ENCODE data around the gene GNA15.

The GNA15 gene

DNA sequence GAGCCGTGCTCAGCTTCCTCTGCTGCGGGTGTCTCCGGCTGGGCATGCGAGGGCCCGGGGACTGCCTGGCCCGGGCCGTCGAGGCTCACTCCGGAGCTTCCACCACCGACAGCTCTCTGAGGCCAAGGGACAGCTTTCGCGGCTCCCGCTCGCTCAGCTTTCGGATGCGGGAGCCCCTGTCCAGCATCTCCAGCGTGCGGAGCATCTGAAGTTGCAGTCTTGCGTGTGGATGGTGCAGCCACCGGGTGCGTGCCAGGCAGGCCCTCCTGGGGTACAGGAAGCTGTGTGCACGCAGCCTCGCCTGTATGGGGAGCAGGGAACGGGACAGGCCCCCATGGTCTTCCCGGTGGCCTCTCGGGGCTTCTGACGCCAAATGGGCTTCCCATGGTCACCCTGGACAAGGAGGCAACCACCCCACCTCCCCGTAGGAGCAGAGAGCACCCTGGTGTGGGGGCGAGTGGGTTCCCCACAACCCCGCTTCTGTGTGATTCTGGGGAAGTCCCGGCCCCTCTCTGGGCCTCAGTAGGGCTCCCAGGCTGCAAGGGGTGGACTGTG is 44.0 kb downstream of the GNA15 start:
- Histone ChIP-seq H3K4me3 (ENCODE audit: low read depth in 1 of 2, low read length in 2 of 2) (peak overlapping the region; percentile 55 to 82), H3K9me3 (ENCODE audit: insufficient read depth, low read length, severe bottlenecking) (no peaks in the 10 kb centered on the region), H4K20me1 (ENCODE audit: insufficient read depth, low read length) (peaks cover 41% of the 10 kb centered on the region), H2AFZ (ENCODE audit: low read depth, low read length) (no peak overlapping the region), H3K9ac (ENCODE audit: low read depth, low read length) (peak overlapping the region; percentile 91), H3K36me3 (ENCODE audit: insufficient read depth, low read length) (peaks cover 37% of the 10 kb centered on the region), H3K4me1 (ENCODE audit: insufficient read depth, low read length) (peaks cover 60% of the 10 kb centered on the region), H3K27me3 (ENCODE audit: insufficient read depth, low read length, poor library complexity) (no peaks in the 10 kb centered on the region), H3K79me2 (ENCODE audit: insufficient read depth, low read length) (peaks cover 75% of the 10 kb centered on the region), H3K27ac (ENCODE audit: low read length) (peak overlapping the region; percentile 86), H3K4me2 (ENCODE audit: insufficient read depth, low read length) (peak overlapping the region; percentile 96)
- peak; percentile 51 for DNase-seq
- TF ChIP-seq EZH2 (IDR thresholded peaks at IDR 0.05; ENCODE audit: borderline replicate concordance, low read depth, low read length, severe bottlenecking): no peak
- TF ChIP-seq, protein P1, sequence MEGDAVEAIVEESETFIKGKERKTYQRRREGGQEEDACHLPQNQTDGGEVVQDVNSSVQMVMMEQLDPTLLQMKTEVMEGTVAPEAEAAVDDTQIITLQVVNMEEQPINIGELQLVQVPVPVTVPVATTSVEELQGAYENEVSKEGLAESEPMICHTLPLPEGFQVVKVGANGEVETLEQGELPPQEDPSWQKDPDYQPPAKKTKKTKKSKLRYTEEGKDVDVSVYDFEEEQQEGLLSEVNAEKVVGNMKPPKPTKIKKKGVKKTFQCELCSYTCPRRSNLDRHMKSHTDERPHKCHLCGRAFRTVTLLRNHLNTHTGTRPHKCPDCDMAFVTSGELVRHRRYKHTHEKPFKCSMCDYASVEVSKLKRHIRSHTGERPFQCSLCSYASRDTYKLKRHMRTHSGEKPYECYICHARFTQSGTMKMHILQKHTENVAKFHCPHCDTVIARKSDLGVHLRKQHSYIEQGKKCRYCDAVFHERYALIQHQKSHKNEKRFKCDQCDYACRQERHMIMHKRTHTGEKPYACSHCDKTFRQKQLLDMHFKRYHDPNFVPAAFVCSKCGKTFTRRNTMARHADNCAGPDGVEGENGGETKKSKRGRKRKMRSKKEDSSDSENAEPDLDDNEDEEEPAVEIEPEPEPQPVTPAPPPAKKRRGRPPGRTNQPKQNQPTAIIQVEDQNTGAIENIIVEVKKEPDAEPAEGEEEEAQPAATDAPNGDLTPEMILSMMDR (IDR thresholded peaks at IDR 0.05; ENCODE audit: borderline replicate concordance, extremely low read depth, low read length, poor library complexity, severe bottlenecking): peak; percentile 3
- ATAC-seq (ENCODE audit: insufficient read depth, low read depth): peak; percentile 21

DNA sequence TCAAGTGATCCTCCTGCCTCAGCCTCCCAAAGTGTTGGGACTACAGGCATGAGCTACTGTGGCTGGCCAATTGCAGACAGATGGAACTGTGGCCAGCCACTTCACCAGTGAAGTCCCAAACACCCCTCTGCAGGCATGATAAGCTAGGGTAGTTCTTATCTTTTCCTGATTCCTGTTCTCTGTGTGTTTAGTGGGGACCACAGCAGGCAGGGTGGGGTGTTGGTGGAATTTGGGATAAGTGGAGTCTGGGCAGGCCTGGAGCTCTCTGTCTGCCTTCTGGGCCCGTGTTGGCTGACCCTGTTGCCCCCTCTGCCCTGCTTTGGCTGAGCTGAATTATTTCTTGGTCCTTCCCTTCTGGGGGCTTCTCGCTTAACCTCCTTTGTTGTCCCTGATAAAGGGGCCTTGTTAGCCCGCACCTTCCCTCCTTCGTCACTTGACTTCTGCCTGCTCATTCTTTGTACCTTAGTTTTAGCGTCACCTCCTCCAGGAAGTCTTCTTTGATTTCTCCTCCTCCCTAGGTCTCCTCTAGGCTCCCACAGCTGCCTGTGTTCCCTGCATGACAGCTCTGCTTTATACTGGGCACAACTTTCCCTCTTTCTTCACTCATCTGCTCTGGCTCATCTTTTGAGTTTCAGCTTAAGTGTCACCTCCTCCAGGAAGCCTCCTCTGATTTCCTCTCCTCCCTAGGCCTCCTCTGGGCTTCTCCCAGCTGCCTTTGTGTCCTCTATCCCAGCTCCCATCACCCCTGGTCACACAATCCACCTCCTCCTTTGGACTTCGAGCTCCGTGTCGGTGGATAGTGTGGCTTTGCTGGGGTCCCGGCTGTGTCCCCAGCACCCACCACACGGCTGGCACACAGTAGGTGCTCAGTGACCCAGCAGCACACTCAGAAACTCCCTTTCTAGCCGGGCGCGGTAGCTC is 48.1 kb downstream of the GNA15 start:
- Histone ChIP-seq H4K20me1 (ENCODE audit: insufficient read depth, low read length) (peaks cover 73% of the 10 kb centered on the region), H3K4me2 (ENCODE audit: insufficient read depth, low read length) (peak overlapping the region; percentile 96), H3K36me3 (ENCODE audit: insufficient read depth, low read length) (peaks cover 57% of the 10 kb centered on the region), H2AFZ (ENCODE audit: low read depth, low read length) (no peak overlapping the region), H3K4me3 (ENCODE audit: low read depth in 1 of 2, low read length in 2 of 2) (peak overlapping the region in 1 of 2 experiments; percentile 93; a peak in 2 of 4 replicates), H3K27ac (ENCODE audit: low read length) (peak overlapping the region; percentile 91), H3K79me2 (ENCODE audit: insufficient read depth, low read length) (peaks cover 91% of the 10 kb centered on the region), H3K27me3 (ENCODE audit: insufficient read depth, low read length, poor library complexity) (no peaks in the 10 kb centered on the region), H3K9me3 (ENCODE audit: insufficient read depth, low read length, severe bottlenecking) (no peaks in the 10 kb centered on the region), H3K9ac (ENCODE audit: low read depth, low read length) (peak overlapping the region; percentile 28; the same call in 1 of the 2 replicates), H3K4me1 (ENCODE audit: insufficient read depth, low read length) (peaks cover 71% of the 10 kb centered on the region)
- TF ChIP-seq, protein P1 (IDR thresholded peaks at IDR 0.05; ENCODE audit: borderline replicate concordance, extremely low read depth, low read length, poor library complexity, severe bottlenecking): no peak
- no peak for TF ChIP-seq EZH2 (IDR thresholded peaks at IDR 0.05; ENCODE audit: borderline replicate concordance, low read depth, low read length, severe bottlenecking)
- ATAC-seq (ENCODE audit: insufficient read depth, low read depth) (no peak), DNase-seq (no peak)

DNA sequence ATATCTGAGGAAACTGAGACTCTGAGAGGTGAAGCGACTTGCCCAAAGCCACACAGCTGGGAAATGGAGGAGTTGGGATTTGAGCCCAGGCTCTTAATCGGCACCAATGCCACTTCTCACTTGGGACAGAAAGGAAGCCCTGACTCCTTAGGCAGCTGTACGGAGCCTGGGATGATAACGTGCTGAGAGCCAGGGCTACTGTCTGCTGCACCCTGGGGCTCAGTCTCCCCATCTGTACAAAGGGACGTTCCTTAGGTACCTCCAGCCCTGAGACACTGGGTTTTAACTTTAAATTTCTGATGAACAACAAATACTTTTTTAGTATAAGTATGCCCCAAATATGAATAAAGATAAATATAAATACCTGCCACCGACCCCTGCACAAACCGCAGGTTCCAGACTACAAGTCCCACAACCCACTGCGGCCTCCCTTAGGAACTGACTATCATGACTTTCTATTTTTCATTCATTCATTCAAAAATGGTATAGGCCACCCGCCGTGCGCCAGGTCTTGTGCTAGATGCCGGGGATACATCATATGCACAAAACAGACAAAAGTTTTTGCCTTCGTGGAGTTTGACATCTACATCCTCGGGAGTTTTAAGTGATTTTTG is 49.1 kb downstream of the GNA15 start:
- no peak for DNase-seq
- Histone ChIP-seq H2AFZ (ENCODE audit: low read depth, low read length) (peak overlapping the region; percentile 65), H3K36me3 (ENCODE audit: insufficient read depth, low read length) (peaks cover 60% of the 10 kb centered on the region), H3K27ac (ENCODE audit: low read length) (peak overlapping the region; percentile 91), H3K79me2 (ENCODE audit: insufficient read depth, low read length) (peaks cover 91% of the 10 kb centered on the region), H3K27me3 (ENCODE audit: insufficient read depth, low read length, poor library complexity) (no peaks in the 10 kb centered on the region), H3K4me2 (ENCODE audit: insufficient read depth, low read length) (peak overlapping the region; percentile 96), H3K9me3 (ENCODE audit: insufficient read depth, low read length, severe bottlenecking) (no peaks in the 10 kb centered on the region), H3K4me3 (ENCODE audit: low read depth in 1 of 2, low read length in 2 of 2) (peak overlapping the region; percentile 22 to 93; a peak in 3 of 4 replicates), H4K20me1 (ENCODE audit: insufficient read depth, low read length) (peaks cover 77% of the 10 kb centered on the region), H3K9ac (ENCODE audit: low read depth, low read length) (peak overlapping the region; percentile 92), H3K4me1 (ENCODE audit: insufficient read depth, low read length) (peaks cover 81% of the 10 kb centered on the region)
- TF ChIP-seq, protein P1 (IDR thresholded peaks at IDR 0.05; ENCODE audit: borderline replicate concordance, extremely low read depth, low read length, poor library complexity, severe bottlenecking): no peak
- TF ChIP-seq EZH2 (IDR thresholded peaks at IDR 0.05; ENCODE audit: borderline replicate concordance, low read depth, low read length, severe bottlenecking): no peak
- peak; percentile 63 for ATAC-seq (ENCODE audit: insufficient read depth, low read depth)
